HCT116 (cell line): ENCODE data around the gene ARHGAP40. TPM values are rescaled to one million over a fixed set of nuclear protein-coding genes. Genes with fewer than 3 reads are reported as not detected.

Experiments
- ATAC-seq: fragments of 200-7000 bp; cut with Tn5 transposase; 2 replicates; pipeline ENCODE4 v1.9.1; 2020; ENCODE audit warnings: mild to moderate bottlenecking, moderate library complexity
- BruUV-seq: library from RNA; stranded (reverse); fragments of 400-500 nt; replicated peaks from 2 replicates; lab custom pipeline; 2021; lab: Mats Ljungman, UMichigan
- CTCF ChIA-PET: fragments of 300-600 bp; sonication (Branson Sonifier 250); formaldehyde crosslinking; loops from one replicate; lab custom pipeline; 2021; ENCODE audit warnings: antibody characterized with exemption; lab: Charles Lee
- POLR2A ChIA-PET: fragments of 300-600, 350-600 bp; sonication (Branson Sonifier 250); formaldehyde crosslinking; loops from one replicate; lab custom pipeline; 2021; ENCODE audit warnings: antibody characterized with exemption; lab: Charles Lee
- RAD21 ChIA-PET, 2 experiments: fragments of 300-600 bp; sonication (Branson Sonifier 250); formaldehyde crosslinking; loops; one replicate each; lab custom pipeline; 2023; ENCODE audit warnings: low total read pairs in 2 of 2; ENCODE audit not compliant: uncharacterized antibody in 2 of 2, unreplicated experiment in 2 of 2, low non-redundant PET in 1 of 2; lab: Charles Lee
- DNase-seq: peaks from one replicate; pipeline ENCODE4 v3.0.0-alpha.2; 2010; ENCODE audit warnings: low read depth, low spot score
- H2AFZ ChIP-seq: fragments of 200-600 bp; shearing (Covaris generic), sonication (generic); 2 replicates; pipeline ENCODE4 v1.6.1; 2017; ENCODE audit warnings: low read depth, mixed run types, mixed read lengths, antibody characterized with exemption, low read length; ENCODE audit not compliant: poor library complexity, severe bottlenecking
- H3K27ac ChIP-seq: 2 replicates; pipeline ENCODE4 v1.5.1; 2012; ENCODE audit warnings: low read depth, low read length
- H3K27me3 ChIP-seq: fragments of 200-600 bp; sonication (generic); 2 replicates; pipeline ENCODE4 v1.6.1; 2016; ENCODE audit warnings: mixed run types, low read length, mixed read lengths; ENCODE audit not compliant: insufficient read depth
- H3K36me3 ChIP-seq, 2 experiments: fragments of 200-500 bp in 1 of 2; fragments of 200-600 bp in 1 of 2; sonication (Bioruptor generic) in 1 of 2; sonication (generic) in 1 of 2; 2 replicates each; pipeline versions ENCODE4 v1.5.1 to v1.6.1; 2014 to 2016; ENCODE audit warnings: low read length in 2 of 2, inconsistent platforms in 1 of 2, mixed read lengths in 1 of 2, mixed run types in 1 of 2; ENCODE audit not compliant: insufficient read depth in 2 of 2, control insufficient read depth in 1 of 2
- H3K4me1 ChIP-seq, 2 experiments: fragments of 200-600 bp in 1 of 2; sonication (generic) in 1 of 2; 2 replicates each; pipeline versions ENCODE4 v1.5.1 to v1.6.1; 2012 to 2017; ENCODE audit warnings: low read length in 2 of 2, inconsistent platforms in 1 of 2, mild to moderate bottlenecking in 1 of 2, mixed read lengths in 1 of 2, mixed run types in 1 of 2, moderate library complexity in 1 of 2; ENCODE audit not compliant: insufficient read depth in 2 of 2, control insufficient read depth in 1 of 2
- H3K4me2 ChIP-seq: fragments of 200-600 bp; sonication (generic); 2 replicates; pipeline ENCODE4 v1.6.1; 2017; ENCODE audit warnings: mixed run types, low read length, mixed read lengths
- H3K4me3 ChIP-seq, 2 experiments: fragments of 200-600 bp in 1 of 2; sonication (generic) in 1 of 2; replicated peaks in 1 of 2; 2 replicates each; pipeline ENCODE4 v1.5.1; 2011 to 2016; ENCODE audit warnings: low read length in 2 of 2, control low read depth in 1 of 2, low read depth in 1 of 2, mild to moderate bottlenecking in 1 of 2, mixed read lengths in 1 of 2, mixed run types in 1 of 2
- H3K79me2 ChIP-seq: fragments of 200-600 bp; sonication (generic); 2 replicates; pipeline ENCODE4 v1.6.1; 2017; ENCODE audit warnings: mild to moderate bottlenecking, mixed run types, low read length, moderate library complexity, mixed read lengths; ENCODE audit not compliant: insufficient read depth
- H3K9ac ChIP-seq: fragments of 200-600 bp; sonication (generic); 2 replicates; pipeline ENCODE4 v1.6.1; 2016; ENCODE audit warnings: low read length, mixed read lengths
- H3K9me2 ChIP-seq: fragments of 200-600 bp; sonication (generic), shearing (Covaris generic); 2 replicates; pipeline ENCODE4 v1.6.1; 2017; ENCODE audit warnings: mixed run types, mild to moderate bottlenecking, moderate library complexity; ENCODE audit not compliant: insufficient read depth
- H3K9me3 ChIP-seq, 2 experiments: fragments of 200-500 bp in 1 of 2; fragments of 200-600 bp in 1 of 2; sonication (Bioruptor generic) in 1 of 2; sonication (generic) in 1 of 2; 2 replicates each; pipeline ENCODE4 v1.6.1; 2014 to 2017; ENCODE audit warnings: low read length in 2 of 2, mixed read lengths in 2 of 2, inconsistent platforms in 1 of 2, low read depth in 1 of 2, mild to moderate bottlenecking in 1 of 2, mixed run types in 1 of 2, moderate library complexity in 1 of 2; ENCODE audit not compliant: control insufficient read depth in 1 of 2, insufficient read depth in 1 of 2
- H4K20me1 ChIP-seq: fragments of 200-600 bp; sonication (generic), shearing (Covaris generic); 2 replicates; pipeline ENCODE4 v1.6.1; 2017; ENCODE audit warnings: mixed run types, mild to moderate bottlenecking, moderate library complexity; ENCODE audit not compliant: insufficient read depth
- ATF3 ChIP-seq: IDR thresholded peaks from 2 replicates; pipeline ENCODE4 v1.6.1; 2012
- CBX3 ChIP-seq: IDR thresholded peaks from 2 replicates; pipeline ENCODE4 v1.6.1; 2012; ENCODE audit warnings: low read depth
- CTCF ChIP-seq, 3 experiments: fragments of 200-600 bp in 1 of 3; sonication (generic) in 1 of 3; IDR thresholded peaks in 2 of 3; conservative IDR thresholded peaks in 1 of 3; 2 replicates each; pipeline ENCODE4 v1.5.1; 2012 to 2017; ENCODE audit warnings: low read depth in 2 of 3, low read length in 2 of 3, antibody characterized with exemption in 1 of 3, borderline replicate concordance in 1 of 3, control low read depth in 1 of 3, mild to moderate bottlenecking in 1 of 3, mixed read lengths in 1 of 3, mixed run types in 1 of 3, moderate library complexity in 1 of 3; ENCODE audit not compliant: insufficient read depth in 1 of 3
- EZH2 ChIP-seq: fragments of 200-600 bp; sonication (generic); IDR thresholded peaks from 2 replicates; pipeline ENCODE4 v1.6.1; 2017; ENCODE audit warnings: antibody characterized with exemption, mixed run types
- POLR2A ChIP-seq: IDR thresholded peaks from 2 replicates; pipeline ENCODE4 v1.7.0; 2011; ENCODE audit warnings: borderline replicate concordance; ENCODE audit not compliant: insufficient read depth, insufficient read length; ENCODE audit errors: extremely low read depth
- RAD21 ChIP-seq: IDR thresholded peaks from 2 replicates; pipeline ENCODE4 v1.6.1; 2012; ENCODE audit warnings: low read depth, mild to moderate bottlenecking
- ZBTB33 ChIP-seq: IDR thresholded peaks from 2 replicates; pipeline ENCODE4 v1.6.1; 2011; ENCODE audit warnings: mild to moderate bottlenecking, low read length, moderate library complexity; ENCODE audit not compliant: insufficient replicate concordance; ENCODE audit errors: extremely low read depth
- intact Hi-C: fragments of 100-400 bp; cut with micrococcal nuclease; formaldehyde crosslinking; loops from 2 replicates; pipeline ENCODE4 v1.10.0; 2022
- total RNA-seq: library from RNA; stranded (reverse); gene quantifications from one replicate; pipeline ENCODE4 v1.2.1, GENCODE V29; 2021; ENCODE audit not compliant: unreplicated experiment

ARHGAP40 gene
- total RNA-seq, 1 experiment from 2014 or later: 3.4 TPM

- H3K4me2 ChIP-seq: no peak overlapping the region
- no peak overlapping the region for H2AFZ ChIP-seq
- no peaks in the 10 kb centered on the region for H3K9me3 ChIP-seq
- H3K27me3 ChIP-seq: no peaks in the 10 kb centered on the region
- no peak overlapping the region for H3K27ac ChIP-seq
- no peaks in the 10 kb centered on the region for H3K36me3 ChIP-seq
- H3K9me2 ChIP-seq: no peaks in the 10 kb centered on the region
- ChIA-PET RAD21 (no interaction called here), CTCF (interaction anchor here (0.6 to 2.4 kb wide), 10 partner anchors 10 to 401 kb away, joined by 3 to 11 read pairs (median 4); no protein-coding TSS in a partner anchor), POLR2A (no interaction called here)
- peaks cover 2 to 13% of the 10 kb centered on the region in 2 experiments; a peak in 3 of 4 replicates for H3K4me1 ChIP-seq
- intact Hi-C loops: loop anchor here (1.0 to 5.0 kb wide), 2 partner anchors 83 to 244 kb away; no protein-coding TSS in a partner anchor
- H3K9ac ChIP-seq: no peak overlapping the region
- no TSS peak for BruUV-seq
- TF ChIP-seq EZH2: no peak
- TF ChIP-seq RAD21: peak; percentile 68
- no peak for TF ChIP-seq CBX3
- no peak for TF ChIP-seq POLR2A
- no peak for TF ChIP-seq ZBTB33
- TF ChIP-seq CTCF (IDR thresholded peaks at IDR 0.05 in 2 of 3, conservative IDR thresholded peaks at IDR 0.05 in 1 of 3; ENCODE audit: borderline replicate concordance in 1 of 3, insufficient read depth in 1 of 3, low read depth in 2 of 3, low read length in 2 of 3): peak; percentile 60 to 66 (median 61); a peak in 5 of 6 replicates
- TF ChIP-seq ATF3: no peak
- DNase-seq (no peak), ATAC-seq (peak; percentile 69)
- H4K20me1 ChIP-seq: no peaks in the 10 kb centered on the region
- H3K79me2 ChIP-seq: no peaks in the 10 kb centered on the region
- no peak overlapping the region for H3K4me3 ChIP-seq
These were observed 47.8 kb downstream of the ARHGAP40 start for GRCh38 chr20:38649275-38649891.
